Anterior cingulate cortex (tissue), 58 donors: ENCODE data around the gene CACNA1D.

Source experiments
- DNase-seq, 58 donors: peaks; one replicate each; lab custom pipeline; 2025; lab: John Stamatoyannopoulos, UW

Gene CACNA1D

GRCh38 chr3:53731934-53732624 is 237.7 kb downstream of the CACNA1D start:
- DNase-seq, result no peak

GRCh38 chr3:53733446-53733845 is 239.0 kb downstream of the CACNA1D start:
- DNase-seq, result peak in 1 of 58 donors; percentile 30

- no peak for DNase-seq
Observed at GRCh38 chr3:53739966-53740365, 245.6 kb downstream of the CACNA1D start.

- no peak for DNase-seq
Observed at GRCh38 chr3:53740956-53741355, 246.5 kb downstream of the CACNA1D start.

GRCh38 chr3:53744351-53744750 is 249.9 kb downstream of the CACNA1D start:
- peak in 2 of 58 donors; percentile 8 to 34 for DNase-seq

GRCh38 chr3:53747559-53747958 is 253.1 kb downstream of the CACNA1D start:
- no peak for DNase-seq

DNA sequence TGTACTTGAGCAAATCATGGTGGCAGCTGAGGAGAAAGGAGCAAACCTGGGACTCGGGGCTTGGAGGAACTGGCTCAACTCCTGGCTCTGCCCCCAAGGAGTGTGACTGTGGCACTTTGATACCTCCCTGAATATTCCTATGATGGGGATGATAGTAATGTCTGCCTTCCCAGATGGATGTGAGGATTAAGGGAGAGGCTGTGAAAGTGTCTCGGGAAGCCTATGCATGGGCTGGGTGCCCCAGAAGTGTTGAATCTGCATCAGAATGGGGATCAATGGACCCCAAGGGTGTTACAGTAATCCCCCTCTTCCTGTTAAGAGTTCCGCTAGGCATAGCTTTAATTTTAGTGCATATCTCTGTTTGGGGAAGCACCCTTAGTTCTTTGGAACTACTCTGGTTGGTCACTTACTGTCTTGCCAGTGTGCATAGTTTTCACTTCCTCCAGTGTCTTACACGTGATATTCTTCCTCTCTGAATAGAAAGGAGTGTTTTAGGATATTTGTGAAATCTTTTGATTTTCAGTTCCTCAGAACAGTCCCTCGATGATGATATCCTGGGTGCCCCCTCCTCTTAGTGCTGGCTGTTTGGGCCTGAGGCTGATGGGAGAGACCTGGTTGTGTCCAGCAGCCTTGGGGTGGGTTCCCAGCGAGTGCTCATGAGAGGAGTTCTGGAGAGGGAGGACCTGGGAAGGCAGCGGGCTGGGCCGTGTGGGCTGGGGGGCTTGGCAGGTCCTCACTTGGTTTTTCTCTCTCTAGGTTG is 254.3 kb downstream of the CACNA1D start:
- DNase-seq, result peak in 2 of 58 donors; percentile 5 to 40

DNA sequence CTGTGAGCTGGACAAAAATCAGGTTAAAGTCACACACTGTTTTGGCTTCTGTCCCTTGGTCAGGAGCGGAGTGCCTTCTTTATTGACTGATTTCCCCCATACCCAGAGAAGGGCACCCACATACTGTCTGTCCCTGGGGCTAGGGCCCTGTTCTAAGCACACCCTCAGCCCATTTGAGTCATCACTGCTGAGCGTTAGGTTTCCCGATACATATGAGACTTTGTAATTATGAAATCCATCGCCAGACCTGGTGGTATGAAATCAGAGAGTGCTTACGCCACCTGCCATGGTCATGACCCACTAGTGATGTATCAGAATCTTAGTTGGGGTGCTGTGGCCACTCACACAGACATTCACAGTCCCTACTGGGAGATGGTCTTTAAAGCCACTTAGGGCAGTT is 255.0 kb downstream of the CACNA1D start:
- DNase-seq, result no peak

GRCh38 chr3:53750253-53751210 is 256.1 kb downstream of the CACNA1D start:
- no peak for DNase-seq

DNA sequence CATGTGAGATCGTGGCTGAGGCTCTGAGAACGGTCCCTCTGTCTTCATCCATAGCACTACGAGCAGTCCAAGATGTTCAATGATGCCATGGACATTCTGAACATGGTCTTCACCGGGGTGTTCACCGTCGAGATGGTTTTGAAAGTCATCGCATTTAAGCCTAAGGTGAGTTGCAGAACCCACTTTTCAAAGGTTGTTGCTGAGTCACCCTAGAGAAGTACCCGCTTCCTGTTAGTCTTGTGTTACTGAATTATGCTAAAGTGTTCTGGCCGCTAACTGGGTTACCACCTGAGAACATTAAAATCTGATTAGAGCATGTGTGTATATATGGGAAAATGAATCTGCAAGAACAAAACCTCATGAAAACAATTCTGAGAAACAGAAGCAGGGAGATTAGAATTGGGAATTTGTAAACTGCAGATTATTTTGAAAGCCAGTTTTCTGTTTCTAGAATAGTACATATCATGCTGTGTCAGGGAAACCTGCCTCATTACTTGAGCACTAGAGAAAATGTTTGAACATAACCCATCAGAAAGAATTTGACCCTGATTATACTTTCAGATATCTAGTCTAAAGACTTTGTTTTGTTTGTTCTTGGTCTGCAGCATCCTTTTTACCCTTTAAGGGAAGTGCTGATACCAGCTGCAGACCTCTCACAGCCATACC is 259.2 kb downstream of the CACNA1D start:
- no peak for DNase-seq

DNA sequence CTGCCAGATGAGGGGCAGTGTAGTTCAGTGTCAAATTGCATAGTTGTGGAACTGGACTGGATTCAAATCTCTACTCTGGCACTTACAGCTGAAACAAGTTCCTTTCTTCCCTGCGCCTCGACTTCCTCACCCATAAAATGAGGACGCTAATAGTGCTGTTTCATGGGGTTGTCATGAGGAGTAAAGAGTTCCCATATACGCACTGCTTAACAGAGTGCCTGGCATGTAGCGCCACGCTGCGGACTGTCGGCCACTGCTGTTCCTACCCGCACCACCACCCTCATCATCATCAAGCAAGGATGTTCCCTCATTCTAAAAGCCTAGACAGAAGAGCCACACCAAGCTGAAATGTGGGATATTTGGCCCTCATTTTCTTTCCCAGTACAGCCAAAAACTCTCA is 259.9 kb downstream of the CACNA1D start:
- DNase-seq, result peak in 4 of 58 donors; percentile 1 to 49 (median 5)

- DNase-seq, result no peak
Observed at GRCh38 chr3:53758846-53759245, 264.4 kb downstream of the CACNA1D start.

DNA sequence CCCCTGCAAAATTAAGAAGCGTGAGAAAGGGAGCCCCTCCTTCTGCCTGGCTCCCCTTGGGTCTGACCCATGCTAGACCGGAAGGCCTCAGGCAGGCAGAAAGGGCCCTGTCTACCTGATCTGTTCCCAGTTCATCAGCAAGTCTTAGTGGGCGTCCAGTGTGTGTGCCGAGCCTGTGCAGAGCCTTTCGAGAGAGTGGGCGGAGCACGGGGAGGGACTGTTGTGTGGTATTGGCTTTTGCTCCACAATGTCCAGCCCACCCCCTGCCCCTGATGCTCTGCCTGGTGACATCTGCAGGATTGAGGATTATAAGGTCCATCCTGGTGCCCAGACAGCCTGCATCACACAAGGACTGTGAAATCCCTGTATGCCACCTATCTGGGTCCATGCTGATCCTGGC is 268.9 kb downstream of the CACNA1D start:
- DNase-seq, result no peak

- DNase-seq, result no peak
Observed at GRCh38 chr3:53764026-53764775, 269.8 kb downstream of the CACNA1D start.

- no peak for DNase-seq
Observed at GRCh38 chr3:53765753-53766152, 271.3 kb downstream of the CACNA1D start.

GRCh38 chr3:53766706-53767105 is 272.3 kb downstream of the CACNA1D start:
- DNase-seq, result no peak

DNA sequence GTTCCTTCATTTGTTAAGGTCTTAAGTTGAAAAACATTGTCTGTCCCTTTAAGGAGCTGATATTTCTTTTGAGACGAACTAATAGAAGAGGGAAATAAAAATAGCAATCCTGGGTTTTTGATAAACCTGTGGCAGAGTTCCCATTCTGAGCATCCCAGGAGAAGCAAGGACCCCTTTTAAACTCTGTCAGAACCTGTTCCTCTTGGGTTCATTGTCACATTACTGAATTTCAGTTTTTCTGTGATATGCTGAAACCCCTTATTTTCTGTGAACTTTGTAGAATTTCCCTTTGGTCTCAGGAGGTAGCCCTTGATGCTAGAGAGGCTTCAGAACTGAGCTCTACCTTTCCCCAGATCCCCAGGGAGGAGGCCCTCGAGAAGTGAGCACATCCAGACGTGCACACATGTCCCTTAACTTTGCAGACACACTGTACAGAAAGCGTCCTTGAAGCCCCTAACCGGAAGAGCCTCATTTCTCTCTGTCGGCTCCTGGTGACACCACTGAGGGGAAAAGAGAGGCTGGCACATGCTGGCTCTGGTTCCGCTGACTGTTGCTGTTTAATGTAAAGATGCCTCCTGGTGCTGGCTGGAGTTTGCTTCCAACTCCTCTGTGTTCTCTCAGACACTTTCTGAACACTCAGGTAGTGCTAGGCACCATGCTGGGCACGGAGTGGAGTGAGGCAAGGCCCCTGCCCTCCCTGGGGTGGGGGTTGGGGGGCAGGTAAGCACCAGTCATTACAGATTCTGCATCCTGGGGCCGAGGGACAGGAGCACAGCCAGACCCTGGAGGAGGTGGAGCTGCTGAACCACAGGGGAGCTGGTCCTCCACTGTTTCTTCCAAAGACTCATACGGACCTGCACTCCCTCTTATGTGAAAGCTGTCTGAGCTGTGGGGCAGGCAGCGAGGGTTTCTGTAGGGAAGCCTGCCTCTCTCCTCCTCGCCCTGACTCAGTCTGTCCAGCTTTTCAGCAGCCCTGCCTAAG is 274.4 kb downstream of the CACNA1D start:
- no peak for DNase-seq

GRCh38 chr3:53772562-53772961 is 278.2 kb downstream of the CACNA1D start:
- DNase-seq, result no peak
